ENCODE data around the gene PDE7B. TPM values are rescaled to one million over a fixed set of nuclear protein-coding genes. Genes with fewer than 3 reads are reported as not detected.

PDE7B gene
- total and polyA plus RNA-seq, 2 of the 13 experiments (the other 11 are each of a cell fraction or from before 2014, with no cell fraction given) = not detected

- no TSS peak for BruUV-seq (replicated peaks)
- no peaks in the 10 kb centered on the region for H3K9me3 ChIP-seq (ENCODE audit: low read length)
- H4K20me1 ChIP-seq (ENCODE audit: insufficient read depth, low read length) = no peaks in the 10 kb centered on the region
- no peak overlapping the region for H3K9ac ChIP-seq (ENCODE audit: insufficient read depth, low read depth, low read length)
- H3K4me1 ChIP-seq (ENCODE audit: insufficient read depth, low read length) = peaks cover 8% of the 10 kb centered on the region; the same call in 1 of the 2 replicates
- CTCF ChIA-PET (ENCODE audit: low intra/inter-chr PET ratio, low total read pairs) = no interaction called here
- H3K4me3 ChIP-seq (replicated peaks in 1 of 3; ENCODE audit: insufficient read depth in 1 of 3, low read depth in 2 of 3, low read length in 3 of 3) = no peak overlapping the region
- in situ Hi-C loops (cut with HindIII; ENCODE audit: extremely low pct_ligation_motif_present, low pct_unique_long_range_greater_than_20kb) = no loop called here
- WGBS (ENCODE audit: low lambda C conversion rate) = 14% methylated on average over 4 of the region's 4 CpGs
- peak; percentile 61 for ATAC-seq
- TF ChIP-seq TCF7L2 (IDR thresholded peaks at IDR 0.05; ENCODE audit: low read depth, low read length) (no peak), TGIF2 (CRISPR knock-in tag; IDR thresholded peaks at IDR 0.05) (no peak), ZNF484 (CRISPR knock-in tag; IDR thresholded peaks at IDR 0.05; ENCODE audit: borderline replicate concordance, low read depth) (no peak), SP1 (IDR thresholded peaks at IDR 0.05) (no peak), SP1 (CRISPR knock-in tag; IDR thresholded peaks at IDR 0.05) (no peak), ZBTB2 (CRISPR knock-in tag; IDR thresholded peaks at IDR 0.05; ENCODE audit: low read depth) (no peak), ATRX (CRISPR knock-in tag; IDR thresholded peaks at IDR 0.05; ENCODE audit: borderline replicate concordance) (no peak)
- intact Hi-C loops (cut with micrococcal nuclease; ENCODE audit: unreplicated experiment) = no loop called here
- no peaks in the 10 kb centered on the region for H3K27me3 ChIP-seq (ENCODE audit: control insufficient read depth in 1 of 2, insufficient read depth in 2 of 2, low read length in 2 of 2)
- no peaks in the 10 kb centered on the region for H3K36me3 ChIP-seq (replicated peaks in 1 of 2; ENCODE audit: control insufficient read depth in 1 of 2, insufficient read depth in 2 of 2, low read length in 2 of 2)
- H3K4me2 ChIP-seq (ENCODE audit: low read depth, low read length) = no peak overlapping the region
- H3K27ac ChIP-seq (ENCODE audit: extremely low read length, insufficient read depth, low read length) = no peak overlapping the region
- DNase-seq (ENCODE audit: low spot score) = no peak
- H2AFZ ChIP-seq (ENCODE audit: low read length) = no peak overlapping the region
- no peak for FAIRE-seq
- no peaks in the 10 kb centered on the region for H3K79me2 ChIP-seq (ENCODE audit: insufficient read depth, low read length)
- POLR2A ChIA-PET = no interaction called here
Measured at GRCh38 chr6:135932651-135933050, 81.2 kb downstream of the PDE7B start.

DNA sequence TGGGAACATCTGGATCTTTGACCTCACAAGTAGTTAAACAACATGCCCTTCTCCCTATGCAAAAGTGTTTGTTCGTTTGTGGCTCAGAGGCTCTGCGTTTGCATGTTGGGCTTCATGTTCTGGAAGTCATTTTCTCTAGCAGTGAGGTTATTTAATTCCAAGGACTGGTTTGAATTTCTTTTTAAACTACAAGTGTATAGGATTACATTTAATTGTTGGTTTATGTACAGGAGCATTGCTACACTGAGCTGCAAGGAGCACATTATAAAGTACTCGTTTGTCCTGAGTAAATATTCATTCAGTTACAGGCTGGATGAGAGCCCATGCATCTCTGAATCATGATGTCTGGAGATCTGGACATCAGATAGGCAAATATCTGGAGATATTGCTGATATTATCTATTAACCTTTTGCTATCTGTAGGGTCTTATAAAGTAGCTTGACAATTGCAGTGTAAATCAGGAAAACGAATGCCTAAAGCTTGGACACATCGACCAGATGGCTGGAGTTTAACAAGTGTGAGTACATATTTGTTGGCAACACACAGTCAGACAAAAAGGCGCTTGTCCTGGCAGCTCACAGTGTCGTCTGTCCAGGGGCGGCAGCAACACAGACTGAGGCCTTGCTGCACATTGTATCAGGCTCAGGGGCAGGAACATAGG, 84.6 kb downstream of the PDE7B start:
- in situ Hi-C loops (cut with HindIII; ENCODE audit: extremely low pct_ligation_motif_present, low pct_unique_long_range_greater_than_20kb) = no loop called here
- Histone ChIP-seq H3K27ac (ENCODE audit: extremely low read length, insufficient read depth, low read length) (no peak overlapping the region), H3K9ac (ENCODE audit: insufficient read depth, low read depth, low read length) (no peak overlapping the region), H3K4me2 (ENCODE audit: low read depth, low read length) (no peak overlapping the region), H2AFZ (ENCODE audit: low read length) (no peak overlapping the region), H3K9me3 (ENCODE audit: low read length) (no peaks in the 10 kb centered on the region), H3K27me3 (ENCODE audit: control insufficient read depth in 1 of 2, insufficient read depth in 2 of 2, low read length in 2 of 2) (no peaks in the 10 kb centered on the region), H3K4me1 (ENCODE audit: insufficient read depth, low read length) (peaks cover 8% of the 10 kb centered on the region; the same call in 1 of the 2 replicates), H4K20me1 (ENCODE audit: insufficient read depth, low read length) (no peaks in the 10 kb centered on the region), H3K4me3 (replicated peaks in 1 of 3; ENCODE audit: insufficient read depth in 1 of 3, low read depth in 2 of 3, low read length in 3 of 3) (no peak overlapping the region), H3K36me3 (replicated peaks in 1 of 2; ENCODE audit: control insufficient read depth in 1 of 2, insufficient read depth in 2 of 2, low read length in 2 of 2) (no peaks in the 10 kb centered on the region), H3K79me2 (ENCODE audit: insufficient read depth, low read length) (no peaks in the 10 kb centered on the region)
- WGBS (ENCODE audit: low lambda C conversion rate) = 2% methylated on average over 8 of the region's 8 CpGs
- no TSS peak for BruUV-seq (replicated peaks)
- FAIRE-seq (no peak), DNase-seq (ENCODE audit: low spot score) (no peak), ATAC-seq (peak; percentile 50; the same call in 2 of the 3 replicates)
- ChIA-PET CTCF (ENCODE audit: low intra/inter-chr PET ratio, low total read pairs) (no interaction called here), POLR2A (no interaction called here)
- intact Hi-C loops (cut with micrococcal nuclease; ENCODE audit: unreplicated experiment) = no loop called here
- TF ChIP-seq THYN1 (CRISPR knock-in tag; IDR thresholded peaks at IDR 0.05; ENCODE audit: borderline replicate concordance, low read depth) = no peak
- TF ChIP-seq ZBTB34 (CRISPR knock-in tag; IDR thresholded peaks at IDR 0.05) = no peak
- TF ChIP-seq ZFP37 (CRISPR knock-in tag; IDR thresholded peaks at IDR 0.05; ENCODE audit: borderline replicate concordance) = no peak
- no peak for TF ChIP-seq ZFP90 (CRISPR knock-in tag; IDR thresholded peaks at IDR 0.05; ENCODE audit: borderline replicate concordance)
- TF ChIP-seq MAFK (conservative IDR thresholded peaks at IDR 0.05 in 1 of 2, IDR thresholded peaks at IDR 0.05 in 1 of 2; ENCODE audit: low read length in 2 of 2) = no peak
- TF ChIP-seq RFXAP (CRISPR knock-in tag; IDR thresholded peaks at IDR 0.05; ENCODE audit: borderline replicate concordance) = no peak
- TF ChIP-seq, protein P1, sequence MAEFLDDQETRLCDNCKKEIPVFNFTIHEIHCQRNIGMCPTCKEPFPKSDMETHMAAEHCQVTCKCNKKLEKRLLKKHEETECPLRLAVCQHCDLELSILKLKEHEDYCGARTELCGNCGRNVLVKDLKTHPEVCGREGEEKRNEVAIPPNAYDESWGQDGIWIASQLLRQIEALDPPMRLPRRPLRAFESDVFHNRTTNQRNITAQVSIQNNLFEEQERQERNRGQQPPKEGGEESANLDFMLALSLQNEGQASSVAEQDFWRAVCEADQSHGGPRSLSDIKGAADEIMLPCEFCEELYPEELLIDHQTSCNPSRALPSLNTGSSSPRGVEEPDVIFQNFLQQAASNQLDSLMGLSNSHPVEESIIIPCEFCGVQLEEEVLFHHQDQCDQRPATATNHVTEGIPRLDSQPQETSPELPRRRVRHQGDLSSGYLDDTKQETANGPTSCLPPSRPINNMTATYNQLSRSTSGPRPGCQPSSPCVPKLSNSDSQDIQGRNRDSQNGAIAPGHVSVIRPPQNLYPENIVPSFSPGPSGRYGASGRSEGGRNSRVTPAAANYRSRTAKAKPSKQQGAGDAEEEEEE (CRISPR knock-in tag; IDR thresholded peaks at IDR 0.05; ENCODE audit: borderline replicate concordance) = no peak
- no peak for TF ChIP-seq ZMYM4 (CRISPR knock-in tag; IDR thresholded peaks at IDR 0.05)
